Activated T-helper 1 cell treated with anti-CD3 and anti-CD28 coated beads, Interleukin-2, amount 50 U/mL, for 16 hours (primary cell): ENCODE data around the gene KRI1.
"Not testable (repeated sequence)": the region's sequence is repeated elsewhere in the genome, so short reads cannot be mapped to it uniquely, and the experiment has no call there.

Experiments used
- DNase-seq, 2 donors: peaks; one replicate each; pipeline ENCODE4 v3.0.0-alpha.2; 2020; ENCODE audit warnings: low read depth in 1 of 2, low spot score in 1 of 2

Gene KRI1

GRCh38 chr19:10575011-10575716 lies 9.4 kb upstream of the KRI1 start:
- DNase-seq, result no peak

- DNase-seq, result no peak
Observed at GRCh38 chr19:10574462-10574861, 8.7 kb upstream of the KRI1 start.

- DNase-seq, result not testable (repeated sequence)
Observed at GRCh38 chr19:10573793-10574192, 8.0 kb upstream of the KRI1 start.

GRCh38 chr19:10568826-10569651 lies 3.2 kb upstream of the KRI1 start, which contains the start of gene CDKN2D:
Gene CDKN2D (minus strand): TSS chr19:10568979. CDS start chr19:10568653, 326 bp downstream.
- peak; percentile 99 to 100 for DNase-seq

- DNase-seq, result peak in 1 of 2 donors; percentile 32
Observed at GRCh38 chr19:10568062-10568825, 2.4 kb upstream of the KRI1 start.

- DNase-seq, result no peak
Observed at GRCh38 chr19:10567656-10568055, 1.8 kb upstream of the KRI1 start.

- no peak for DNase-seq
Observed at GRCh38 chr19:10566658-10567410, 1.0 kb upstream of the KRI1 start.

- DNase-seq, result no peak
Observed at GRCh38 chr19:10566408-10566657, 523 bp upstream of the KRI1 start.

GRCh38 chr19:10565028-10565566 lies 713 bp downstream of the KRI1 start:
- peak; percentile 22 to 40 for DNase-seq

- DNase-seq, result no peak
Observed at GRCh38 chr19:10562609-10563008, 3.2 kb downstream of the KRI1 start.

GRCh38 chr19:10560154-10560553 lies 5.7 kb downstream of the KRI1 start:
- no peak for DNase-seq

GRCh38 chr19:10557603-10558197 lies 8.1 kb downstream of the KRI1 start:
- DNase-seq, result no peak

GRCh38 chr19:10555610-10555973 lies 10.2 kb downstream of the KRI1 start:
- DNase-seq, result no peak

- DNase-seq, result no peak
Observed at GRCh38 chr19:10554760-10555609, 10.8 kb downstream of the KRI1 start.

GRCh38 chr19:10553943-10554381 lies 11.8 kb downstream of the KRI1 start:
- DNase-seq, result no peak

- DNase-seq, result no peak
Observed at GRCh38 chr19:10553087-10553667, 12.6 kb downstream of the KRI1 start.

GRCh38 chr19:10552510-10553053 lies 13.2 kb downstream of the KRI1 start:
- no peak for DNase-seq

GRCh38 chr19:10551698-10552301 lies 14.0 kb downstream of the KRI1 start:
- no peak for DNase-seq
